H9 (cell line): Measurements from ENCODE around the gene CCDC142. TPM values are rescaled to one million over a fixed set of nuclear protein-coding genes. Genes with fewer than 3 reads are reported as not detected.

ENCODE experiments used
- DNase-seq: peaks from one replicate; pipeline ENCODE4 v3.0.0-alpha.2; 2017
- H2AFZ ChIP-seq: one replicate; pipeline ENCODE4 v1.6.1; 2013; ENCODE audit warnings: mild to moderate bottlenecking, low read length, control low read depth, moderate library complexity
- H2AK5ac ChIP-seq: 2 replicates; pipeline ENCODE4 v1.6.1; 2013; ENCODE audit warnings: low read length, control low read depth, mixed read lengths; ENCODE audit not compliant: insufficient read length
- H2BK120ac ChIP-seq: one replicate; pipeline ENCODE4 v1.6.1; 2013; ENCODE audit warnings: low read depth, mild to moderate bottlenecking, low read length, control low read depth, inconsistent platforms; ENCODE audit not compliant: poor library complexity, severe bottlenecking
- H2BK12ac ChIP-seq: 2 replicates; pipeline ENCODE4 v1.6.1; 2013; ENCODE audit warnings: low read length, control low read depth, mixed read lengths, low read depth; ENCODE audit not compliant: insufficient read length
- H2BK15ac ChIP-seq: 2 replicates; pipeline ENCODE4 v1.6.1; 2013; ENCODE audit warnings: low read depth, low read length, control low read depth
- H2BK20ac ChIP-seq: one replicate; pipeline ENCODE4 v1.6.1; 2013; ENCODE audit warnings: low read depth, mild to moderate bottlenecking, low read length, control low read depth, inconsistent platforms; ENCODE audit not compliant: poor library complexity, severe bottlenecking
- H2BK5ac ChIP-seq: 2 replicates; pipeline ENCODE4 v1.6.1; 2013; ENCODE audit warnings: low read length, control low read depth, mixed read lengths; ENCODE audit not compliant: insufficient read length
- H3K14ac ChIP-seq: 2 replicates; pipeline ENCODE4 v1.6.1; 2013; ENCODE audit warnings: low read length, control low read depth; ENCODE audit not compliant: insufficient read depth
- H3K18ac ChIP-seq: 2 replicates; pipeline ENCODE4 v1.6.1; 2013; ENCODE audit warnings: low read depth, mild to moderate bottlenecking, mixed read lengths, low read length, control low read depth; ENCODE audit not compliant: insufficient read length
- H3K23ac ChIP-seq: 2 replicates; pipeline ENCODE4 v1.6.1; 2013; ENCODE audit warnings: low read length, control low read depth, mixed read lengths, low read depth; ENCODE audit not compliant: insufficient read length
- H3K23me2 ChIP-seq: 2 replicates; pipeline ENCODE4 v1.6.1; 2013; ENCODE audit warnings: low read depth, mild to moderate bottlenecking, mixed read lengths, low read length, control low read depth; ENCODE audit not compliant: insufficient read length, poor library complexity, severe bottlenecking
- H3K27ac ChIP-seq: 2 replicates; pipeline ENCODE4 v1.5.1; 2013; ENCODE audit warnings: low read length, control low read depth, mixed read lengths, low read depth; ENCODE audit not compliant: insufficient read length
- H3K27me3 ChIP-seq: 2 replicates; pipeline ENCODE4 v1.6.1; 2013; ENCODE audit warnings: low read length, control low read depth, inconsistent platforms; ENCODE audit not compliant: insufficient read depth
- H3K4ac ChIP-seq: 2 replicates; pipeline ENCODE4 v1.6.1; 2013; ENCODE audit warnings: low read depth, mild to moderate bottlenecking, control low read depth, inconsistent platforms, low read length, moderate library complexity
- H3K4me1 ChIP-seq: 2 replicates; pipeline ENCODE4 v1.6.1; 2013; ENCODE audit warnings: low read length, control low read depth, inconsistent platforms; ENCODE audit not compliant: insufficient read depth
- H3K4me2 ChIP-seq: 2 replicates; pipeline ENCODE4 v1.6.1; 2013; ENCODE audit warnings: low read length, control low read depth, mixed read lengths; ENCODE audit not compliant: insufficient read length, insufficient read depth
- H3K56ac ChIP-seq: 2 replicates; pipeline ENCODE4 v1.6.1; 2013; ENCODE audit warnings: low read depth, mild to moderate bottlenecking, mixed read lengths, low read length, control low read depth; ENCODE audit not compliant: insufficient read length
- H3K79me1 ChIP-seq: 2 replicates; pipeline ENCODE4 v1.6.1; 2013; ENCODE audit warnings: low read depth, mild to moderate bottlenecking, moderate library complexity, low read length, control low read depth, inconsistent platforms; ENCODE audit not compliant: insufficient read depth, poor library complexity, severe bottlenecking
- H3K79me2 ChIP-seq: 2 replicates; pipeline ENCODE4 v1.6.1; 2013; ENCODE audit warnings: low read length, control low read depth, inconsistent platforms; ENCODE audit not compliant: insufficient read depth
- H3K9ac ChIP-seq: 2 replicates; pipeline ENCODE4 v1.6.1; 2013; ENCODE audit warnings: low read length, control low read depth, mixed read lengths; ENCODE audit not compliant: insufficient read length; ENCODE audit errors: extremely low read depth
- H3K9me3 ChIP-seq: one replicate; pipeline ENCODE4 v1.6.1; 2013; ENCODE audit warnings: low read depth, low read length, inconsistent platforms; ENCODE audit not compliant: control insufficient read depth
- H3T11ph ChIP-seq: one replicate; pipeline ENCODE4 v1.6.1; 2013; ENCODE audit warnings: mild to moderate bottlenecking, low read length, control low read depth, inconsistent platforms
- H4K20me1 ChIP-seq: one replicate; pipeline ENCODE4 v1.6.1; 2013; ENCODE audit not compliant: control insufficient read depth, insufficient read length, insufficient read depth
- H4K5ac ChIP-seq: 2 replicates; pipeline ENCODE4 v1.6.1; 2013; ENCODE audit warnings: low read depth, mild to moderate bottlenecking, mixed read lengths, low read length, control low read depth; ENCODE audit not compliant: insufficient read length
- H4K8ac ChIP-seq: replicated peaks from 2 replicates; pipeline ENCODE4 v1.6.1; 2013; ENCODE audit warnings: low read length, control low read depth, mixed read lengths, low read depth; ENCODE audit not compliant: insufficient read length
- H4K91ac ChIP-seq: 2 replicates; pipeline ENCODE4 v1.6.1; 2013; ENCODE audit warnings: low read depth, mild to moderate bottlenecking, moderate library complexity, mixed read lengths, low read length, control low read depth; ENCODE audit not compliant: insufficient read length
- H3K27ac Mint-ChIP-seq, 3 experiments: 2 replicates in 2 of 3; 3 replicates in 1 of 3; pipeline ENCODE4 v1.8.0; 2020 to 2021; ENCODE audit warnings: mixed read lengths in 3 of 3, mild to moderate bottlenecking in 1 of 3, moderate library complexity in 1 of 3
- H3K27me3 Mint-ChIP-seq: 2 replicates; pipeline ENCODE4 v1.8.0; 2021; ENCODE audit warnings: low read depth, mild to moderate bottlenecking, moderate library complexity, mixed read lengths
- H3K36me3 Mint-ChIP-seq, 3 experiments: 2 replicates in 2 of 3; 3 replicates in 1 of 3; pipeline ENCODE4 v1.8.0; 2020 to 2021; ENCODE audit warnings: low read depth in 3 of 3, mixed read lengths in 3 of 3; ENCODE audit not compliant: insufficient read depth in 1 of 3
- H3K4me1 Mint-ChIP-seq, 2 experiments: 2 replicates each; pipeline ENCODE4 v1.8.0; 2020; ENCODE audit warnings: mixed read lengths in 2 of 2
- H3K4me3 Mint-ChIP-seq, 2 experiments: 2 replicates in 1 of 2; 3 replicates in 1 of 2; pipeline ENCODE4 v1.8.0; 2020 to 2021; ENCODE audit warnings: mild to moderate bottlenecking in 2 of 2, mixed read lengths in 2 of 2, moderate library complexity in 1 of 2
- H3K9me3 Mint-ChIP-seq, 2 experiments: 2 replicates in 1 of 2; 3 replicates in 1 of 2; pipeline ENCODE4 v1.8.0; 2020; ENCODE audit warnings: mild to moderate bottlenecking in 2 of 2, mixed read lengths in 2 of 2, moderate library complexity in 1 of 2
- WGBS: extraction: QIAGEN DNeasy Blood & Tissue Kit; methylation state at CpG from one replicate; pipeline ENCODE4 v1.1.7; 2013; ENCODE audit warnings: missing lambda C conversion rate, low lambda C conversion rate, mixed read lengths; ENCODE audit not compliant: insufficient read length; ENCODE audit errors: extremely low coverage; 5-methylcytosine and 5-hydroxymethylcytosine counted together
- total RNA-seq: library from RNA; stranded (reverse); gene quantifications from 2 replicates; pipeline ENCODE4 v1.2.1, GENCODE V29; 2021
- TF ChIP-seq, protein P1 (sequence below): fragments of 200-600 bp; sonication (generic); conservative IDR thresholded peaks from 3 replicates; pipeline ENCODE4 v1.8.0; 2021; ENCODE audit warnings: antibody characterized with exemption, mild to moderate bottlenecking

Gene CCDC142
- total RNA-seq, 1 experiment from 2014 or later, result 21.5 TPM

DNA sequence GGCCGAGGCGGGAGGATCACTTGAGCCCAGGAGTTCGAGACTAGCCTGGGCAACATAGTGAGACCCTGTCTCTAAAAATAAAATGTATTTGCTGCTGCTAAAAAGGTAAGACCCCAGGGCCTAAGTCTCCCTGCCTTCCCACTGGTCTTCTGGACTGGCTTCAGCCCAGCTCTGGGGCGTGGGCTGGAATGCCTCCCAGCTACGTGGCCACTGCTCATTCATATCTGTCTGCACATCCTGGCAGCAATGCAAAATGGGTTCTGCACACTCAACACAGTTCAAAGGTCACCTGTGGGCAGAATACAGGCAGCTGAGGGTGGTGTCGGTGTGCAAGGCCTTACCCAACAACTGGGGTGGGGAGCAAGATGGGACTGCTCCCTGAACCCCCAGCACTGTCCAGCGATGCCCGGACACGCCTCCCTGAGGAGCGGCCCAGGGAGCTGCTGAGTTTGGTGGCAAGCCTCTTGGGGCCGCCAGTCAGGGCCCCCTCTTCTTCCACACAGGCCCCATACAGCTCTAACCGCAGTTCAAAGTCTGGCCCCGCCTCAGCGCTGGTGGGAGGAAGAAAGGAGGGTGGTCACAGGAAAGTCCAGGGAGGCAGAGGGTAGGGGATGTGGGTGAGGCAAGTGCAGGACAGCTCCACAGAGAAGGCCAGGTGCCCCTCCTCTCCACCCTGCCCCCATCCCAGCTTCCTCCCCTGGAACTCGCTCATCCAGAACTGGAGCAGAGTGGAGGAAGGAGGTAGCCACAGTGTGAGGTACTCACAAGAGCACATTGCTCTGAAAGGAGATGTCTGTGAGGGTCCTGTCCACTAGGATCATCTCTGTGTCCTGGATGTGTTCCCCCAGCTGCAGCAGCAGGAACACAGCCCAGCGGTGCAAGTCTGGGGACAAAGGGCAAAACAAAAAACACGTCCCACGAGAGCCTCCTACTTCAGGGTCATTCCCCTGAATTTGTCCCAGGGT lies 53.0 kb downstream of the CCDC142 start:
- no peak overlapping the region for H2BK20ac ChIP-seq
- no peaks in the 10 kb centered on the region for H3K79me2 ChIP-seq
- no peak overlapping the region for H3K4me3 Mint-ChIP-seq

More for the DNA sequence above, 53.0 kb downstream of the CCDC142 start:
- no CpG with 5 or more reads among the region's 18 CpGs for WGBS
- H2AFZ ChIP-seq, result no peak overlapping the region
- no peaks in the 10 kb centered on the region for H3K9me3 ChIP-seq
- H4K8ac ChIP-seq, result no peak overlapping the region
- no peak overlapping the region for H4K91ac ChIP-seq
- no peak overlapping the region for H2BK5ac ChIP-seq
- TF ChIP-seq, protein P1, sequence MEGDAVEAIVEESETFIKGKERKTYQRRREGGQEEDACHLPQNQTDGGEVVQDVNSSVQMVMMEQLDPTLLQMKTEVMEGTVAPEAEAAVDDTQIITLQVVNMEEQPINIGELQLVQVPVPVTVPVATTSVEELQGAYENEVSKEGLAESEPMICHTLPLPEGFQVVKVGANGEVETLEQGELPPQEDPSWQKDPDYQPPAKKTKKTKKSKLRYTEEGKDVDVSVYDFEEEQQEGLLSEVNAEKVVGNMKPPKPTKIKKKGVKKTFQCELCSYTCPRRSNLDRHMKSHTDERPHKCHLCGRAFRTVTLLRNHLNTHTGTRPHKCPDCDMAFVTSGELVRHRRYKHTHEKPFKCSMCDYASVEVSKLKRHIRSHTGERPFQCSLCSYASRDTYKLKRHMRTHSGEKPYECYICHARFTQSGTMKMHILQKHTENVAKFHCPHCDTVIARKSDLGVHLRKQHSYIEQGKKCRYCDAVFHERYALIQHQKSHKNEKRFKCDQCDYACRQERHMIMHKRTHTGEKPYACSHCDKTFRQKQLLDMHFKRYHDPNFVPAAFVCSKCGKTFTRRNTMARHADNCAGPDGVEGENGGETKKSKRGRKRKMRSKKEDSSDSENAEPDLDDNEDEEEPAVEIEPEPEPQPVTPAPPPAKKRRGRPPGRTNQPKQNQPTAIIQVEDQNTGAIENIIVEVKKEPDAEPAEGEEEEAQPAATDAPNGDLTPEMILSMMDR, result no peak
- no peak overlapping the region for H3K27ac ChIP-seq
- H2BK15ac ChIP-seq, result no peak overlapping the region
- no peak overlapping the region for H3K9ac ChIP-seq
- no peak overlapping the region for H3K18ac ChIP-seq
- H4K20me1 ChIP-seq, result no peaks in the 10 kb centered on the region
- Mint-ChIP-seq H3K27me3 (no peaks in the 10 kb centered on the region; the same call in 1 of the 2 replicates), H3K36me3 (peaks cover 42 to 91% (median 79%) of the 10 kb centered on the region in 3 experiments), H3K27ac (no peak overlapping the region; a peak in 1 of 7 replicates), H3K4me1 (peaks cover 0 to 3% of the 10 kb centered on the region in 2 experiments; a peak in 1 of 4 replicates), H3K9me3 (no peaks in the 10 kb centered on the region; a peak in 1 of 5 replicates)
- no peaks in the 10 kb centered on the region for H3K23me2 ChIP-seq
- no peaks in the 10 kb centered on the region for H3K79me1 ChIP-seq
- no peak for DNase-seq
- H2BK12ac ChIP-seq, result no peak overlapping the region
- no peak overlapping the region for H2AK5ac ChIP-seq
- no peaks in the 10 kb centered on the region for H3K27me3 ChIP-seq
- H3K4ac ChIP-seq, result no peak overlapping the region
- no peak overlapping the region for H3T11ph ChIP-seq
- H3K14ac ChIP-seq, result no peak overlapping the region; the same call in 1 of the 2 replicates
- no peaks in the 10 kb centered on the region for H3K4me1 ChIP-seq
- no peak overlapping the region for H3K23ac ChIP-seq
- H3K4me2 ChIP-seq, result no peak overlapping the region
- no peak overlapping the region for H2BK120ac ChIP-seq
- H4K5ac ChIP-seq, result no peak overlapping the region
- H3K56ac ChIP-seq, result no peak overlapping the region
